Muscle layer of duodenum (tissue), 2 donors: ENCODE measurements around the gene ZNF662.

Experiments
- H3K27ac ChIP-seq: one replicate; pipeline ENCODE4 v1.7.0; 2013; ENCODE audit warnings: mild to moderate bottlenecking, low read length
- H3K27me3 ChIP-seq: one replicate; pipeline ENCODE4 v1.7.0; 2013; ENCODE audit warnings: low read depth, mild to moderate bottlenecking, control low read depth, low read length
- H3K36me3 ChIP-seq, 2 donors: one replicate each; pipeline ENCODE4 v1.7.0; 2013; ENCODE audit warnings: low read length in 2 of 2, control low read depth in 1 of 2, mild to moderate bottlenecking in 1 of 2; ENCODE audit not compliant: insufficient read depth in 2 of 2, control insufficient read depth in 1 of 2
- H3K4me1 ChIP-seq, 2 donors: one replicate each; pipeline ENCODE4 v1.7.0; 2013; ENCODE audit warnings: low read length in 2 of 2, mild to moderate bottlenecking in 2 of 2, control low read depth in 1 of 2, moderate library complexity in 1 of 2; ENCODE audit not compliant: insufficient read depth in 2 of 2, control insufficient read depth in 1 of 2
- H3K4me3 ChIP-seq, 2 donors: one replicate each; pipeline ENCODE4 v1.7.0; 2013; ENCODE audit warnings: low read length in 2 of 2, low read depth in 1 of 2, mild to moderate bottlenecking in 1 of 2
- H3K9me3 ChIP-seq, 2 donors: one replicate each; pipeline ENCODE4 v1.7.0; 2013; ENCODE audit warnings: low read length in 2 of 2, control low read depth in 1 of 2, mild to moderate bottlenecking in 1 of 2; ENCODE audit not compliant: control insufficient read depth in 1 of 2
- donor health status: healthy.

ZNF662 gene

GRCh38 chr3:42906070-42906847 lies at the start of gene ZNF662:
ZNF662 (plus strand) TSS chr3:42906142; CDS start chr3:42908115, 1,973 bp downstream.
- H3K27ac ChIP-seq = no peak within 1 kb of the TSS
- H3K36me3 ChIP-seq = peaks cover 17 to 29% of the 10 kb centered on the region in 2 donors
- H3K9me3 ChIP-seq = peaks cover 8 to 9% of the 10 kb centered on the region in 2 donors
- H3K4me1 ChIP-seq = peaks cover 0 to 16% of the 10 kb centered on the region in 2 donors
- no peaks in the 10 kb centered on the region for H3K27me3 ChIP-seq
- peak within 1 kb of the TSS; percentile 66 to 77 for H3K4me3 ChIP-seq

- Histone ChIP-seq H3K27me3 (no peaks in the 10 kb centered on the region), H3K36me3 (no peaks in the 10 kb centered on the region), H3K27ac (no peak overlapping the region), H3K9me3 (peaks cover 0 to 2% of the 10 kb centered on the region in 2 donors), H3K4me1 (no peaks in the 10 kb centered on the region), H3K4me3 (no peak overlapping the region)
Measured at GRCh38 chr3:42856544-42856943, 49.4 kb upstream of the ZNF662 start.

- H3K4me1 ChIP-seq = no peaks in the 10 kb centered on the region
- no peak overlapping the region for H3K4me3 ChIP-seq
Measured at GRCh38 chr3:42864321-42864950, 41.5 kb upstream of the ZNF662 start.

GRCh38 chr3:42865256-42865655 lies 40.7 kb upstream of the ZNF662 start:
- Histone ChIP-seq H3K4me1 (no peaks in the 10 kb centered on the region), H3K27ac (no peak overlapping the region)

More at GRCh38 chr3:42864321-42864950, 41.5 kb upstream of the ZNF662 start:
- Histone ChIP-seq H3K27me3 (no peaks in the 10 kb centered on the region), H3K9me3 (peaks cover 0 to 2% of the 10 kb centered on the region in 2 donors), H3K27ac (no peak overlapping the region), H3K36me3 (no peaks in the 10 kb centered on the region)

GRCh38 chr3:42867138-42867537 lies 38.8 kb upstream of the ZNF662 start:
- Histone ChIP-seq H3K36me3 (no peaks in the 10 kb centered on the region), H3K27ac (no peak overlapping the region), H3K27me3 (no peaks in the 10 kb centered on the region), H3K4me1 (no peaks in the 10 kb centered on the region), H3K4me3 (no peak overlapping the region), H3K9me3 (no peaks in the 10 kb centered on the region)

More at GRCh38 chr3:42865256-42865655, 40.7 kb upstream of the ZNF662 start:
- peaks cover 0 to 2% of the 10 kb centered on the region in 2 donors for H3K9me3 ChIP-seq
- H3K36me3 ChIP-seq = no peaks in the 10 kb centered on the region
- H3K27me3 ChIP-seq = no peaks in the 10 kb centered on the region
- H3K4me3 ChIP-seq = no peak overlapping the region

DNA sequence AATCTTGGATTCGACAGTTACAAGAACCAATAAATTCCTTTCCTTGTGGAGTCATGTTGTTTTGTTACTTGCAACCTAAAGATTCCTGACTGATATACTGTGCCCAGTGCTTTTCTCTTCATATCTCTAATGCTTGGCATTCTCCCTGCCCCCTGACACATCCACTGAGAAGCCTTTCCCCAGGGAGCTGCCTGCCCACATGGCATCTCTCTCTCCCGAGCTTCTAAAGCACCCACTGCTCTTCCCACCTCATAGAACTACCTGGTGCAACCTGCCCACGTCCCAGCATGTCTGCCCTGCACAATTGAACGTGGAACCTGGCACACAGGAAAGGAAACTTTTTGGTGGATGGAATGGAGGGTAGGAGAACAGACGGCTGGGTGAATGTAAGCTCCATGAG lies 37.1 kb upstream of the ZNF662 start:
- Histone ChIP-seq H3K4me1 (no peaks in the 10 kb centered on the region), H3K27ac (no peak overlapping the region), H3K27me3 (no peaks in the 10 kb centered on the region), H3K4me3 (no peak overlapping the region), H3K9me3 (no peaks in the 10 kb centered on the region), H3K36me3 (no peaks in the 10 kb centered on the region)

DNA sequence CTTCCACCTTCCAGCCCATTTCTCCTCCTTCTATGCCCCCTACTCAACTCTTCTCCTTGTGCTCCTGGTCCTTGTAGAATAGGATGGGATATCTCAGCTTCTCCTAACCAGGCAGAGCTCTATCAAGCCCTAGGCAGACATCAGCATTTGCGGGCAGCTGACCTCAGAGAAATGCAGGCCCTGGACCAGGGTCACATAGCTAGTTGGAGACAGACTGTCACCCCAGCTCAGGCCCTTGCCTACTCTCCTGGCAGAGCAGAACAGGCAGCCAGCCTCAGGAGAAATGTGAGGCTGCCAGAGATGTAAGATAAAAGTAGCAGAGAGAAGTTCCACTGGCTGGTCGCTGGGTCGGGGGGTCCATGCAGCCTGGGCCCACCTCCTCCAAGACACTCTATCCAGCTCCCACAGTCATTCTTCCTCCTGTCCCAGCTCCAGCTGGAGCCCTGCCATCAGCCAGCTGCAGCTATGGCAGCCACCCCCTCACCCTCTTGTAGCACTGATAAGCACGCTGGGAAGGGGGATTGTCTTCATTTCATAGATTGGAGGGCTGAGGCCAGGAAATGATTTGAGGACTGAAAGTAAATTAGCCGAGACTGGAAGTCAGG lies 34.2 kb upstream of the ZNF662 start:
- no peaks in the 10 kb centered on the region for H3K9me3 ChIP-seq
- H3K27me3 ChIP-seq = no peaks in the 10 kb centered on the region
- H3K27ac ChIP-seq = no peak overlapping the region
- H3K36me3 ChIP-seq = no peaks in the 10 kb centered on the region
- H3K4me1 ChIP-seq = no peaks in the 10 kb centered on the region
- no peak overlapping the region for H3K4me3 ChIP-seq

- Histone ChIP-seq H3K9me3 (no peaks in the 10 kb centered on the region), H3K4me1 (no peaks in the 10 kb centered on the region), H3K4me3 (no peak overlapping the region), H3K36me3 (no peaks in the 10 kb centered on the region), H3K27ac (no peak overlapping the region), H3K27me3 (no peaks in the 10 kb centered on the region)
Measured at GRCh38 chr3:42872718-42873117, 33.2 kb upstream of the ZNF662 start.

GRCh38 chr3:42873221-42873982 lies 32.5 kb upstream of the ZNF662 start:
- Histone ChIP-seq H3K4me1 (no peaks in the 10 kb centered on the region), H3K4me3 (no peak overlapping the region), H3K9me3 (no peaks in the 10 kb centered on the region), H3K27ac (no peak overlapping the region), H3K36me3 (no peaks in the 10 kb centered on the region), H3K27me3 (no peaks in the 10 kb centered on the region)

- H3K4me1 ChIP-seq = no peaks in the 10 kb centered on the region
- no peak overlapping the region for H3K27ac ChIP-seq
- H3K36me3 ChIP-seq = no peaks in the 10 kb centered on the region
- no peaks in the 10 kb centered on the region for H3K27me3 ChIP-seq
- H3K4me3 ChIP-seq = no peak overlapping the region
- no peaks in the 10 kb centered on the region for H3K9me3 ChIP-seq
Measured at GRCh38 chr3:42874749-42875148, 31.2 kb upstream of the ZNF662 start.
